Gastroesophageal sphincter (tissue), 3 donors: ENCODE data around the gene KDM4C.

Experiments used
- POLR2AphosphoS5 ChIP-seq: sonication (generic); formaldehyde crosslinking; IDR thresholded peaks from one replicate; pipeline ENCODE4 v1.6.1; 2017; ENCODE audit warnings: antibody characterized with exemption
- TF ChIP-seq, protein P1 (sequence below), 4 experiments: fragments of 200-600 bp in 2 of 4; fragments of 450-650 bp in 2 of 4; sonication (generic) in 1 of 4; IDR thresholded peaks; one replicate each; pipeline ENCODE4 v1.5.1; 2017 to 2019; ENCODE audit warnings: antibody characterized with exemption in 4 of 4, mild to moderate bottlenecking in 2 of 4, moderate library complexity in 2 of 4

GRCh38 chr9:7205806-7206205 is 448.0 kb downstream of the KDM4C start:
- TF ChIP-seq, protein P1, sequence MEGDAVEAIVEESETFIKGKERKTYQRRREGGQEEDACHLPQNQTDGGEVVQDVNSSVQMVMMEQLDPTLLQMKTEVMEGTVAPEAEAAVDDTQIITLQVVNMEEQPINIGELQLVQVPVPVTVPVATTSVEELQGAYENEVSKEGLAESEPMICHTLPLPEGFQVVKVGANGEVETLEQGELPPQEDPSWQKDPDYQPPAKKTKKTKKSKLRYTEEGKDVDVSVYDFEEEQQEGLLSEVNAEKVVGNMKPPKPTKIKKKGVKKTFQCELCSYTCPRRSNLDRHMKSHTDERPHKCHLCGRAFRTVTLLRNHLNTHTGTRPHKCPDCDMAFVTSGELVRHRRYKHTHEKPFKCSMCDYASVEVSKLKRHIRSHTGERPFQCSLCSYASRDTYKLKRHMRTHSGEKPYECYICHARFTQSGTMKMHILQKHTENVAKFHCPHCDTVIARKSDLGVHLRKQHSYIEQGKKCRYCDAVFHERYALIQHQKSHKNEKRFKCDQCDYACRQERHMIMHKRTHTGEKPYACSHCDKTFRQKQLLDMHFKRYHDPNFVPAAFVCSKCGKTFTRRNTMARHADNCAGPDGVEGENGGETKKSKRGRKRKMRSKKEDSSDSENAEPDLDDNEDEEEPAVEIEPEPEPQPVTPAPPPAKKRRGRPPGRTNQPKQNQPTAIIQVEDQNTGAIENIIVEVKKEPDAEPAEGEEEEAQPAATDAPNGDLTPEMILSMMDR (IDR thresholded peaks at IDR 0.05) = no peak
- TF ChIP-seq POLR2AphosphoS5 = no peak
